ENCODE data around the gene SCG5. TPM values are rescaled to one million over a fixed set of nuclear protein-coding genes. Genes with fewer than 3 reads are reported as not detected.

Gene SCG5
- total RNA-seq, 1 experiment from 2014 or later, result 36.1 TPM

GRCh38 chr15:32721596-32721995 is 80.1 kb downstream of the SCG5 start:
- DNase-seq (ENCODE audit: low read depth), result no peak

GRCh38 chr15:32722136-32722535 is 80.6 kb downstream of the SCG5 start:
- DNase-seq (ENCODE audit: low read depth), result no peak

- DNase-seq (ENCODE audit: low read depth), result no peak
Measured at GRCh38 chr15:32723171-32723948, 81.8 kb downstream of the SCG5 start.

GRCh38 chr15:32729700-32730395 is 88.3 kb downstream of the SCG5 start:
- DNase-seq (ENCODE audit: low read depth), result no peak

GRCh38 chr15:32730677-32731654 is 89.5 kb downstream of the SCG5 start:
- no peak for DNase-seq (ENCODE audit: low read depth)

GRCh38 chr15:32732574-32733157 is 91.2 kb downstream of the SCG5 start:
- DNase-seq (ENCODE audit: low read depth), result no peak

- no peak for DNase-seq (ENCODE audit: low read depth)
Measured at GRCh38 chr15:32733281-32733680, 91.8 kb downstream of the SCG5 start.

- DNase-seq (ENCODE audit: low read depth), result no peak
Measured at GRCh38 chr15:32735989-32736700, 94.6 kb downstream of the SCG5 start.

GRCh38 chr15:32736701-32737061 is 95.2 kb downstream of the SCG5 start:
- DNase-seq (ENCODE audit: low read depth), result no peak

- no peak for DNase-seq (ENCODE audit: low read depth)
Measured at GRCh38 chr15:32737304-32737703, 95.8 kb downstream of the SCG5 start.

- DNase-seq (ENCODE audit: low read depth), result no peak
Measured at GRCh38 chr15:32738666-32739065, 97.2 kb downstream of the SCG5 start.

- DNase-seq (ENCODE audit: low read depth), result no peak
Measured at GRCh38 chr15:32739522-32740063, 98.1 kb downstream of the SCG5 start.

GRCh38 chr15:32743411-32744140 is 102.1 kb downstream of the SCG5 start:
- DNase-seq (ENCODE audit: low read depth), result peak; percentile 60

GRCh38 chr15:32746116-32746857 is 104.8 kb downstream of the SCG5 start:
- DNase-seq (ENCODE audit: low read depth), result no peak

Small RNAs within 50 kb of the gene (small RNA-seq; reads per million reads assigned to genes)
- gene RN7SL286P, result not detected

Other genes with a start within 250 kb of the SCG5 start
- gene GOLGA8K, start 238.4 kb upstream of the SCG5 start, total RNA-seq (2014; rRNA removed; shearing (Covaris generic)), result 0.14 and 0.47 TPM in 2 replicates
- 0.10 TPM in 1 of 2 replicates, not detected in the other for gene GOLGA8O, start 186.1 kb upstream of the SCG5 start, total RNA-seq (2014; rRNA removed; shearing (Covaris generic))
- 0.33 and 0.80 TPM in 2 replicates for gene GOLGA8N, start 48.3 kb upstream of the SCG5 start, total RNA-seq (2014; rRNA removed; shearing (Covaris generic))
- gene ARHGAP11A, start 26.2 kb upstream of the SCG5 start, total RNA-seq (2014; rRNA removed; shearing (Covaris generic)), result 51.2 and 52.1 TPM in 2 replicates
- not detected in 2 replicates for gene GREM1, start 76.3 kb downstream of the SCG5 start, total RNA-seq (2014; rRNA removed; shearing (Covaris generic))

Data from HT1080 (cell line).